Fibroblast of lung (primary cell): Measurements from ENCODE around the gene CBFA2T3. TPM values are rescaled to one million over a fixed set of nuclear protein-coding genes. Genes with fewer than 3 reads are reported as not detected.

Source experiments
- DNase-seq, 2 donors: peaks; one replicate each; pipeline versions ENCODE4 v3.0.0 to v3.0.0-alpha.2; 2010; ENCODE audit warnings: low read depth in 2 of 2
- H2AFZ ChIP-seq: 2 replicates; pipeline ENCODE4 v1.5.1; 2012; ENCODE audit warnings: low read length, control low read depth, inconsistent platforms
- H3K27ac ChIP-seq: 2 replicates; pipeline ENCODE4 v1.5.1; 2011; ENCODE audit warnings: low read length, control low read depth; ENCODE audit not compliant: insufficient read depth
- H3K27me3 ChIP-seq: 2 replicates; pipeline ENCODE4 v1.5.1; 2011; ENCODE audit warnings: mild to moderate bottlenecking, low read length; ENCODE audit not compliant: control insufficient read depth, insufficient read depth
- H3K36me3 ChIP-seq: 2 replicates; pipeline ENCODE4 v1.5.1; 2011; ENCODE audit warnings: low read length; ENCODE audit not compliant: control insufficient read depth, insufficient read depth
- H3K4me1 ChIP-seq: 2 replicates; pipeline ENCODE4 v1.5.1; 2011; ENCODE audit warnings: low read length; ENCODE audit not compliant: control insufficient read depth, insufficient read depth; ENCODE audit errors: extremely low read depth
- H3K4me2 ChIP-seq: 2 replicates; pipeline ENCODE4 v1.5.1; 2011; ENCODE audit warnings: low read length, control low read depth; ENCODE audit not compliant: insufficient read depth; ENCODE audit errors: extremely low read depth
- H3K4me3 ChIP-seq, 4 experiments: fragments of 200-600 bp in 1 of 4; sonication (generic) in 1 of 4; replicated peaks in 1 of 4; 2 replicates each; pipeline ENCODE4 v1.5.1; 2011 to 2016; ENCODE audit warnings: low read length in 4 of 4, low read depth in 3 of 4, mild to moderate bottlenecking in 3 of 4, control low read depth in 2 of 4, inconsistent platforms in 1 of 4, mixed read lengths in 1 of 4; ENCODE audit not compliant: insufficient read depth in 1 of 4; ENCODE audit errors: control extremely low read depth in 1 of 4
- H3K79me2 ChIP-seq: 2 replicates; pipeline ENCODE4 v1.5.1; 2012; ENCODE audit warnings: mild to moderate bottlenecking, low read length, inconsistent platforms; ENCODE audit not compliant: control insufficient read depth, insufficient read depth
- H3K9ac ChIP-seq: 2 replicates; pipeline ENCODE4 v1.5.1; 2011; ENCODE audit warnings: mild to moderate bottlenecking, low read length, control low read depth; ENCODE audit not compliant: insufficient read depth
- H3K9me3 ChIP-seq: 2 replicates; pipeline ENCODE4 v1.5.1; 2012; ENCODE audit warnings: low read depth, low read length; ENCODE audit not compliant: control insufficient read depth, insufficient read depth
- H4K20me1 ChIP-seq: 2 replicates; pipeline ENCODE4 v1.5.1; 2011; ENCODE audit warnings: low read length; ENCODE audit not compliant: control insufficient read depth, insufficient read depth; ENCODE audit errors: extremely low read depth
- EZH2 ChIP-seq: IDR thresholded peaks from 2 replicates; pipeline ENCODE4 v1.5.1; 2012; ENCODE audit warnings: low read length, control low read depth, mild to moderate bottlenecking; ENCODE audit errors: missing control alignments
- polyA plus RNA-seq, 2 donors: library from polyadenylated mRNA; depleted of rRNA in 1 of 2; stranded (reverse) in 1 of 2; unstranded in 1 of 2; fragments of >200 nt; gene quantifications; 2 replicates each; pipeline ENCODE4 v1.2.1, GENCODE V29; 2011 to 2012; ENCODE audit warnings: missing spikeins in 1 of 2
- total RNA-seq: library from RNA; depleted of rRNA; stranded (reverse); fragments of >200 nt; gene quantifications from 2 replicates; pipeline ENCODE4 v1.2.1, GENCODE V29; 2014
- TF ChIP-seq, protein P1 (sequence below), 2 donors: IDR thresholded peaks in 1 of 2; conservative IDR thresholded peaks in 1 of 2; 1 replicate in 1 of 2; 2 replicates in 1 of 2; pipeline ENCODE4 v1.5.1; 2011 to 2012; ENCODE audit warnings: low read length in 2 of 2, control low read depth in 1 of 2, inconsistent platforms in 1 of 2, low read depth in 1 of 2, mild to moderate bottlenecking in 1 of 2

Gene CBFA2T3
- total and polyA plus RNA-seq, 2 donors (not counting 1 experiment from before 2014, with no cell fraction given) = under 0.01 to 0.05 TPM

DNA sequence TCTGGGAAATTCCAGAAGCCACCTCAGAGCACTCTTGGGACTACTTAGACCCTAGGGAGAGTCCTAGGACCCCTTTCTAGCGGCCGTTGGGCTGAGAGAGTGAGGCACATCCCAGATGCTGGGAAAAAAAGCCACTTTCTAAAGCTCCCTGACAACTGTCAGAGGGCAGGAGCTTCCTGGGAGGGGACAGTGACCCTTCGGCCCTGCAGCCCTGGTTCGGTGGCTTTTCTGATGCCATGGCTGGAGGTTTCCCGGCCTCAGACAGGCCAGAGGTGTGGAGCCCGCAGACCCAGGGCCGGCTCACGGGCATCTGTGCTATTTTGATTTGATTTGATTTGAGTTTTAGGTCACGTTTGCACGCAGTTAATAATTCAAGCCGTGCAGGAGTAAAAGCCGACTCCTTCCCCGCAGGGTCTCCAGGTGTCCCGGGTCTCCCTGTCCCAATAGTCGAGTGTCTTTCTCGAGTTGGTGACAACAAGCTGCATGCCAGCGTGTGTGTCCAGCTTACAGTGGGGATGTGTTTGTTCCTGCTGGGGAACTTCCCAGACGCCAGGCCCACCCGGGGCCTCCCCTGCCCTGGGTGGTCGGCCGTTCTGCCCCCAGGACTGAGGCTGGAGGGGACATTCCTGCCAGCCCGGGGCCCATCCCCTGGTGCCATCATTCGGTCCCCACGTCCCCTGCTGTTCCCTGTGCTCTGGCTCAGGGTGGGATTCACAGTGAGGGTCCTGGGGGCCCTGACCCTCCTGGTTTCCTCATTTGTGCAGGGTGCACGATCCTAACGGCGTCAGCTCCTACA, 1.0 kb upstream of the CBFA2T3 start:
- H3K36me3 ChIP-seq = no peaks in the 10 kb centered on the region
- H3K4me3 ChIP-seq = no peak overlapping the region
- H4K20me1 ChIP-seq = no peaks in the 10 kb centered on the region
- no peak overlapping the region for H3K27ac ChIP-seq
- H3K9me3 ChIP-seq = no peaks in the 10 kb centered on the region
- no peaks in the 10 kb centered on the region for H3K27me3 ChIP-seq
- H3K9ac ChIP-seq = no peak overlapping the region
- no peak overlapping the region for H3K4me2 ChIP-seq
- no peaks in the 10 kb centered on the region for H3K4me1 ChIP-seq
- no peak overlapping the region for H2AFZ ChIP-seq
- no peak for DNase-seq
- no peaks in the 10 kb centered on the region for H3K79me2 ChIP-seq
- no peak for TF ChIP-seq EZH2
- TF ChIP-seq, protein P1, sequence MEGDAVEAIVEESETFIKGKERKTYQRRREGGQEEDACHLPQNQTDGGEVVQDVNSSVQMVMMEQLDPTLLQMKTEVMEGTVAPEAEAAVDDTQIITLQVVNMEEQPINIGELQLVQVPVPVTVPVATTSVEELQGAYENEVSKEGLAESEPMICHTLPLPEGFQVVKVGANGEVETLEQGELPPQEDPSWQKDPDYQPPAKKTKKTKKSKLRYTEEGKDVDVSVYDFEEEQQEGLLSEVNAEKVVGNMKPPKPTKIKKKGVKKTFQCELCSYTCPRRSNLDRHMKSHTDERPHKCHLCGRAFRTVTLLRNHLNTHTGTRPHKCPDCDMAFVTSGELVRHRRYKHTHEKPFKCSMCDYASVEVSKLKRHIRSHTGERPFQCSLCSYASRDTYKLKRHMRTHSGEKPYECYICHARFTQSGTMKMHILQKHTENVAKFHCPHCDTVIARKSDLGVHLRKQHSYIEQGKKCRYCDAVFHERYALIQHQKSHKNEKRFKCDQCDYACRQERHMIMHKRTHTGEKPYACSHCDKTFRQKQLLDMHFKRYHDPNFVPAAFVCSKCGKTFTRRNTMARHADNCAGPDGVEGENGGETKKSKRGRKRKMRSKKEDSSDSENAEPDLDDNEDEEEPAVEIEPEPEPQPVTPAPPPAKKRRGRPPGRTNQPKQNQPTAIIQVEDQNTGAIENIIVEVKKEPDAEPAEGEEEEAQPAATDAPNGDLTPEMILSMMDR (conservative IDR thresholded peaks at IDR 0.05 in 1 of 2, IDR thresholded peaks at IDR 0.05 in 1 of 2; ENCODE audit: low read depth in 1 of 2, low read length in 2 of 2) = no peak

DNA sequence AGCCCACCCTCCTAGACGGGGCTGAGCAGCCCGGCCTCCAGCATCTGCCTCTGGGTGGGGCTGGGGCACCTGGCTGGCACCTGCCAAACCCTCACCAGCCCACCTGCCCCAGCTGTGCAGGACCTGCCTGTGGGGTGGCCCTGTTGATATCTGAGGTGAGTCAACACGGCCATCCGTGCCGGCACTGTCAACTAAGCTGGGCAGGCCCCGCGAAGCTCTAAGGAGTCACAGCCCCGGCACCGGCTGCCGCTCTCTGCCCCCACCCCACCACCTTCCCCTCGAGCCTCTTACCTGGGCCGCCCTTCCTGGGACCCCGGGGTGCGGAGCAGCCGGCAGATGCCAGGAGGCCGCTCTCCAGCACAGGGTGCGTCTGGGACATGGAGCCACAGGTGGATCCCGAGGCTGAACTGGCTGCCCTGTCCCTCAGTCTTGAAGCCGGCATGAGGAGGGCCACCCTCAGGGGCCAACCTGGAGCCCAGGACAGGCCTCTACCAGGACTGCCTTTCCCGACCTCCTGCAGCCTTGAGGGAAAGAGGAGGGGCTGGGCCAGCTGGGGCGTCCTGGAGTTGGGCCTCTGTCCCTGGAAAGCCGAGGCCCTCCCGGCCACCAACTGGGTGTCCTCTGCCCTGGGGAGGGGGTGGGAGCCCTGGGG, 515 bp downstream of the CBFA2T3 start:
- Histone ChIP-seq H3K27ac (no peak overlapping the region), H3K79me2 (no peaks in the 10 kb centered on the region), H3K36me3 (no peaks in the 10 kb centered on the region), H4K20me1 (no peaks in the 10 kb centered on the region), H3K9ac (no peak overlapping the region), H3K27me3 (peaks cover 3% of the 10 kb centered on the region), H3K4me1 (no peaks in the 10 kb centered on the region), H3K4me3 (no peak overlapping the region), H2AFZ (no peak overlapping the region), H3K4me2 (no peak overlapping the region), H3K9me3 (no peaks in the 10 kb centered on the region)
- no peak for DNase-seq
- TF ChIP-seq, protein P1 (conservative IDR thresholded peaks at IDR 0.05 in 1 of 2, IDR thresholded peaks at IDR 0.05 in 1 of 2; ENCODE audit: low read depth in 1 of 2, low read length in 2 of 2) = no peak
- TF ChIP-seq EZH2 = no peak

DNA sequence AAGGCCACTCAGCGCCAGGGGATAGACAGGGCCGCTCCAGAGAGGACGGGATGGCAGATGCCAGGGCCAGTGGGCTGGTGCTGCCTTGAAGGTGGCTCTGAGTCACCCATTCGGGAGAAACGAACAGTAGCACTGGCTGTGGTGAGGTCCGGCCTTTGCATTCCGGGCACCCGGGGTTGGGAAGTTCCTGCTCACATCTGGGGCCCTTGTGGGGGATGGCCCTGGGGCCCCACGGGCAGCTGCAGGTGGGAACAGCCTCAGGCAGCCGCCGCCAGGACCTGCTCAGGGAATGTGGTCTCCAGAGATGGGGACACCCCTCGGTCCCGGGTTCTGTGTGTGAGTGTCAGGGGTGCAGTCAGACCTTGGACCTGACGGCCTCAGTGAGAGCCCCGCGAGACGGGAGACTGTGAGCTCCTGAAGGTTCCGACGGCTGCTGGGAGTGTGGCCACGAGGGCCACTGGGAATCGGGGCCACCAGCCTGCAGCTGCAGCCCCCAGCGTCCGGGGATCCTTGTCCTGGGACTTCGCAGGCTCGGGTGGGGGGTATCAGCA, 1.4 kb downstream of the CBFA2T3 start:
- DNase-seq = no peak
- H3K27me3 ChIP-seq = peaks cover 3% of the 10 kb centered on the region
- H2AFZ ChIP-seq = no peak overlapping the region
- H4K20me1 ChIP-seq = no peaks in the 10 kb centered on the region
- no peak overlapping the region for H3K27ac ChIP-seq
- H3K9me3 ChIP-seq = no peaks in the 10 kb centered on the region
- no peak for TF ChIP-seq EZH2
- TF ChIP-seq, protein P1 (conservative IDR thresholded peaks at IDR 0.05 in 1 of 2, IDR thresholded peaks at IDR 0.05 in 1 of 2; ENCODE audit: low read depth in 1 of 2, low read length in 2 of 2) = no peak
- H3K36me3 ChIP-seq = no peaks in the 10 kb centered on the region
- H3K4me1 ChIP-seq = no peaks in the 10 kb centered on the region
- H3K4me3 ChIP-seq = no peak overlapping the region
- H3K4me2 ChIP-seq = no peak overlapping the region
- no peaks in the 10 kb centered on the region for H3K79me2 ChIP-seq
- no peak overlapping the region for H3K9ac ChIP-seq
